Stomach smooth muscle (tissue), 2 donors: ENCODE data around the gene FGFR1OP2.

Experiments used
- H3K27ac ChIP-seq: one replicate; pipeline ENCODE4 v1.7.0; 2013; ENCODE audit warnings: mild to moderate bottlenecking, low read length, inconsistent platforms
- H3K27me3 ChIP-seq, 2 donors: one replicate each; pipeline ENCODE4 v1.7.0; 2013; ENCODE audit warnings: low read length in 2 of 2; ENCODE audit not compliant: insufficient read depth in 2 of 2, control insufficient read depth in 1 of 2
- H3K36me3 ChIP-seq, 2 donors: one replicate each; pipeline ENCODE4 v1.7.0; 2013; ENCODE audit warnings: low read length in 2 of 2; ENCODE audit not compliant: control insufficient read depth in 2 of 2, insufficient read depth in 2 of 2
- H3K4me1 ChIP-seq: one replicate; pipeline ENCODE4 v1.7.0; 2013; ENCODE audit warnings: low read length; ENCODE audit not compliant: control insufficient read depth, insufficient read depth
- H3K4me3 ChIP-seq, 2 donors: one replicate each; pipeline ENCODE4 v1.7.0; 2013; ENCODE audit warnings: low read length in 2 of 2
- H3K9ac ChIP-seq, 2 donors: one replicate each; pipeline ENCODE4 v1.7.0; 2013; ENCODE audit warnings: low read length in 2 of 2, mild to moderate bottlenecking in 1 of 2
- H3K9me3 ChIP-seq, 2 donors: one replicate each; pipeline ENCODE4 v1.7.0; 2013; ENCODE audit warnings: low read length in 2 of 2; ENCODE audit not compliant: control insufficient read depth in 2 of 2
- donor health status: healthy.
- donor health status: Pancreatic carcinoma.

FGFR1OP2 gene

DNA sequence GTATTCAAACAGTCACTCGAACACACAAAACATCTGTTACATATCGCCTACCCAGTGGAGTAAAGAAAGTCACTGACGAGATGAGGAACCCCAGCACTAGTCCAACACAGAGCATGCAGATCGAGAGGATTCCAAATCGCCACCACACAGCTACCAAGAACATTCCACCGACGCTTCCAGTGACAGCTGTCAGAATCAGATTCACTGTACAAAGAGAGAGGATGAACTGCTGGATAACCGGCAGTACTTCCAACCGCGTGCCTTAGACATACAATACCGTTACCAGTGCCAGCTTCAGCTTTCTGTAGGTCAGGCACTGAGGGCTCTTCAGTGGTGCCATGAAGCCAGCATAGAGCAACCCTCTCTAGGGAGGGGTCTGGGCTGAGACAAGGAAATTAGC lies 41.5 kb downstream of the FGFR1OP2 start:
- Histone ChIP-seq H3K27me3 (no peaks in the 10 kb centered on the region), H3K9ac (no peak overlapping the region), H3K27ac (no peak overlapping the region), H3K4me3 (no peak overlapping the region), H3K9me3 (no peaks in the 10 kb centered on the region), H3K4me1 (no peaks in the 10 kb centered on the region), H3K36me3 (peaks cover 18 to 21% of the 10 kb centered on the region in 2 donors)

DNA sequence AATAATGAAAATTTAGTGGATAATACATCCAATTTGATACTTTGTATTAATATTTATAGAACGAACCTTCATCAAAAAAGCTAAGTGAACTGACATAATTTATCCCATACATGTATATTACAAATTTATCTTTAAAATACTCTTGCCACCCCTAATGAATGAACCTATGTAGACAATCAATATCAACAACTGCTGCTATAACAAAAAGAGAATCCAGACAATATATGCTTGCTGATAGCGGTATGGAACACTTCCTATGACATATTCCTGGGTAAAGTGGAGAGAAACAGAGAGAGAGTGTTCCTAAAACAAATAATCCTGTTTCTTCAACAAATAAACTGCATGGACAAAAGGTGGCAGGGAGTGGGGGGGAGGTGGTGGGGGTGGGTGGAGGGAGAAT lies 44.6 kb downstream of the FGFR1OP2 start:
- H3K4me1 ChIP-seq: no peaks in the 10 kb centered on the region
- no peak overlapping the region for H3K4me3 ChIP-seq
- no peaks in the 10 kb centered on the region for H3K27me3 ChIP-seq
- H3K9ac ChIP-seq: no peak overlapping the region
- H3K36me3 ChIP-seq: peaks cover 10 to 17% of the 10 kb centered on the region in 2 donors
- H3K27ac ChIP-seq: no peak overlapping the region
- no peaks in the 10 kb centered on the region for H3K9me3 ChIP-seq

DNA sequence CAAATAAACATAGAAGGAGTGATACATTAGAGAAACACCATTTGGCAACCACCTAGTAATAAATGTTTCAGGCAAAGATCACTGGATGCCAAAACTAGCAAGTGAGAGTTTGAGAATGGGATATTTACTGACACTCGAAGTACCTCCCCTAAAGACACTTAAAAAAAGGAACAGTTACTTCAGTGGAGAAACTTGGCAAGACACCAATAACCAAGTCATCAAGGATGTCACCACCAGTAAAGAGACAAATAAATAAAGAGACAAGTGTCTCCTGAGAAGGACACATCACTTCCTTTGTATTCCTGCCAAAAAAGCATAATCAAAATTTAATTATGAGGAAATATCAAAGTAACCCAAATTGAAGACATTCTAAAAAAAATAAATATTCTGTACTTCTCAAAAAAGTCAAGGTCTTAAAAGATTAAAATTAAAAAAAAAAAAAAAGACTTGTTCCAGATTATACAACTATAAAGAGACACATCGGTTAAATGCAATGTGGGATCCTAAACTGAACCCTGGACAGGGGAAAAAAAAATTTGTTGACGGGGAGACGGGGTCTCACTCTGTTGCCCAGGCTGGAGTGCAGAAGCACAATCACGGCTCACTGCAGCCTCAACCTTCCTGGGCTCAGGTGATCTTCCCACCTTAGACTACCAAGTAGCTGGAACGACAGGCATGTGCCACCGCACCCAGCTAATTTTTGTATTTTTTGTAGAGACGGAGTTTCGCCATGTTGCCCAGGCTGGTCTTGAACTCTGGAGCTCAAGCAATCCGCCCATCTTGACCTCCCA lies 49.6 kb downstream of the FGFR1OP2 start:
- Histone ChIP-seq H3K36me3 (peaks cover 7 to 15% of the 10 kb centered on the region in 2 donors), H3K4me3 (no peak overlapping the region), H3K27me3 (no peaks in the 10 kb centered on the region), H3K9ac (no peak overlapping the region), H3K27ac (no peak overlapping the region), H3K9me3 (no peaks in the 10 kb centered on the region), H3K4me1 (no peaks in the 10 kb centered on the region)

DNA sequence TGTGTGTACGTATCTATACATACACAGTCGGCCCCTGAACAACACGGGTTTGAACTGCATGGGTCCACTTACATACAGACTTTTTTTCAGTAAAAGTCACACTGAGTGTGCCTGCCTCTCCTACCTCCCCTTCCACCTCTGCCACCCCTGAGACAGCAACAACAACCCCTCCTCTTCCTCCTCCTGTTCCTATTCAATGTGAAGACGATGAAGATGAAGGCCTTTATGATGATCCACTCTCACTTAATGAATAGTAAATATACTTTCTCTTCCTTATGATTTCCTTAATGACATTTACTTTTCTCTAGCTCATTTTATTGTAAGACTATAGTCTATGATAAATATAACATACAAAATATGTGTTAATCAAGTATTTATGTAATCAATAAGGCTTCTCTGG lies 50.4 kb downstream of the FGFR1OP2 start:
- no peaks in the 10 kb centered on the region for H3K27me3 ChIP-seq
- H3K36me3 ChIP-seq: peaks cover 7 to 17% of the 10 kb centered on the region in 2 donors
- H3K4me3 ChIP-seq: no peak overlapping the region
- H3K4me1 ChIP-seq: no peaks in the 10 kb centered on the region
- H3K27ac ChIP-seq: no peak overlapping the region
- H3K9ac ChIP-seq: no peak overlapping the region
- no peaks in the 10 kb centered on the region for H3K9me3 ChIP-seq

DNA sequence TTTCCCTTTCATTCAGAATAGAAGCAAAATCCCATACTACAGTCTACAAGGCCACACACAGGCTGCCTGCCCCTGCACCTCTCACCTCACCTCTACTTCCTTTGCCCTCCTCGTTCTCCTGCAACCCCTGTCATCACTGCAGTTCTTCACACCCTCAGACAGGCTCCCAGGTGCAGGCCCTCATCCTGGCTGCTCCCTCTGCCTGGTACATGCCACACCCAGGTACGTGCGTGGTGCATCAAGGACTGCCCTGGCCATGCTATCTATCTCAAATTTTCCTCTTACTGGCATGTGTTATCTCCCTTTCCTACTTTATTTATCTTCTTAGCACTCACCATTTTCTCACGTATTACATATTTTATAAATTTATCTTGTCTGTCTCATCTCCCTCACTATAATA lies 51.6 kb downstream of the FGFR1OP2 start:
- peaks cover 6 to 24% of the 10 kb centered on the region in 2 donors for H3K36me3 ChIP-seq
- H3K4me1 ChIP-seq: no peaks in the 10 kb centered on the region
- H3K9ac ChIP-seq: no peak overlapping the region
- H3K27me3 ChIP-seq: no peaks in the 10 kb centered on the region
- no peak overlapping the region for H3K4me3 ChIP-seq
- no peak overlapping the region for H3K27ac ChIP-seq
- H3K9me3 ChIP-seq: no peaks in the 10 kb centered on the region

DNA sequence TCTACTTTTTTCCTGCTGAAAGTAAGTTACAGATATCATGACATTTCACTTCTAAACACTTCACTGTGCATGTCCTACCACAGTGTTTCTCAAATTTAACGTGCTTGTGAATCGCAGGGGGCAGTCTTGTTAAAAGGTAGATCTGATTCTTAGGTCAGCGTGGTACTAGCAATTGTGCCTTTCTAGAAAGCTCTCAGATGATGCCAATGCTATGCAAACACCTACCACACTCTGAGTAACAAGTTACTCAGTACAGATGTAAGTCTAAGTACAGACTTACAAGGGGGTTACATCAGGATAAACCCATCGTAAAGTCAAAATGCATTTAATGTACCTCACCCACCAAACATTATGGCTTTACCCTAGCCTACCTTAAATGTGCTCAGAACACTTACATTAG lies 53.6 kb downstream of the FGFR1OP2 start:
- no peak overlapping the region for H3K9ac ChIP-seq
- H3K36me3 ChIP-seq: peaks cover 13 to 35% of the 10 kb centered on the region in 2 donors
- no peak overlapping the region for H3K4me3 ChIP-seq
- no peak overlapping the region for H3K27ac ChIP-seq
- H3K27me3 ChIP-seq: no peaks in the 10 kb centered on the region
- H3K4me1 ChIP-seq: no peaks in the 10 kb centered on the region
- no peaks in the 10 kb centered on the region for H3K9me3 ChIP-seq

DNA sequence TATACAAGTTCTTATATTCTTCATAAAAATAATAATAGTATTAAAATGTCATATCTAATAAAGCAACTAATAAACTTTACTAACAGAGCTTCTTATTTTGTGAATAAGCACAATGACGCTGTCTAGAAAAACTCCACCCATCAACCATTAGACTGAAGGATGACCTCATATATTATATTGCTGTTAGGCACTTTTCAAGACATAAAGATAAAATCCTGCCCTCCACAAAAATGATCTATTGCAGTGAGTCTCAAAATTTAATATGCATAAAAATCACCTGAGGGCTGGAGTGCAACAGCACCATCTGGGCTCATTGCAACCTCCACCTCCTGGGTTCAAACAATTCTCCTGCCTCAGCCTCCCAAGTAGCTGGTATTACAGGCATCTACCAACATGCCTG lies 55.8 kb downstream of the FGFR1OP2 start:
- no peak overlapping the region for H3K9ac ChIP-seq
- H3K36me3 ChIP-seq: peaks cover 17 to 40% of the 10 kb centered on the region in 2 donors
- no peaks in the 10 kb centered on the region for H3K9me3 ChIP-seq

DNA sequence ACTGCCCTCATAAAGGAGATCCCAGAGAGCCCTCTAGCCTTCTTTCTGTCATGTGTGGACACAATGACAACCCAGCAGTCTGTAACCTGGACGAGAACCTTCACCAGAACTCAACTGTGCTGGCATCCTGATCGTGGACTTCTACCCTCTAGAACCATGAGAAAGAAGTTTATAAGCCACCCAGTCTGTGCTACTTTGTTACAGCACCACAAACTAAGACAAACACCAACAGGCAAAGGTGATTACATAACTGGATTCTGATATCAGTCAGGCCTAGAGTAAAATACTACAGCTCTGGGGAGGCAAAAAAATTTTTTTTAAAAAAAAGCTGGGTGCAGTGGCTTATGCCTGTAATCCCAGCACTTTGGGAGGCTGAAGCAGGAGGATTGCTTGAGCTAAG lies 57.4 kb downstream of the FGFR1OP2 start:
- Histone ChIP-seq H3K9me3 (no peaks in the 10 kb centered on the region), H3K4me1 (no peaks in the 10 kb centered on the region), H3K27ac (no peak overlapping the region), H3K27me3 (no peaks in the 10 kb centered on the region), H3K4me3 (no peak overlapping the region), H3K36me3 (peaks cover 19 to 35% of the 10 kb centered on the region in 2 donors), H3K9ac (no peak overlapping the region)

More for the DNA sequence above, 55.8 kb downstream of the FGFR1OP2 start:
- H3K27me3 ChIP-seq: no peaks in the 10 kb centered on the region
- no peak overlapping the region for H3K27ac ChIP-seq
- no peaks in the 10 kb centered on the region for H3K4me1 ChIP-seq
- H3K4me3 ChIP-seq: no peak overlapping the region

DNA sequence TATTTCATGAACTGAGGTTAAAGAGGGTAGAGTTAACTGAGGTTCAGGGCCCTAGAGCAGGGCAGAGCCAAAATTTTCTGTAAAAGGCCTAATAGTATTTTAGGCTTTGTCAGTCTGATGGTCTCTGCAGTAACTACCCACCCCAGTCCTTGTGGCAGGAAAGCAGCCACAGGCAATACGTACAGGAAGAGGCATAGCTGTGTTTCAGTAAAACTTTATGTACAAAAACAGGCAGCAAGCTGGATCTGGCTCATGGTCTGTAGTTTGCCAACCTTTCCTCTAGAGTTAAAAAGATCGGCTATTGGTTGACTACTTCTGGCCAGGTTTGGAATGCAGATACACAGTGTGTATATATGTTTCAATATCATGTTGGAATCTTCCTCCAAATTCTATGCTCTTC lies 58.7 kb downstream of the FGFR1OP2 start:
- H3K36me3 ChIP-seq: peaks cover 19 to 35% of the 10 kb centered on the region in 2 donors
- no peaks in the 10 kb centered on the region for H3K9me3 ChIP-seq
- H3K9ac ChIP-seq: no peak overlapping the region
- H3K4me3 ChIP-seq: no peak overlapping the region
- no peaks in the 10 kb centered on the region for H3K27me3 ChIP-seq
- H3K27ac ChIP-seq: no peak overlapping the region
- H3K4me1 ChIP-seq: no peaks in the 10 kb centered on the region

DNA sequence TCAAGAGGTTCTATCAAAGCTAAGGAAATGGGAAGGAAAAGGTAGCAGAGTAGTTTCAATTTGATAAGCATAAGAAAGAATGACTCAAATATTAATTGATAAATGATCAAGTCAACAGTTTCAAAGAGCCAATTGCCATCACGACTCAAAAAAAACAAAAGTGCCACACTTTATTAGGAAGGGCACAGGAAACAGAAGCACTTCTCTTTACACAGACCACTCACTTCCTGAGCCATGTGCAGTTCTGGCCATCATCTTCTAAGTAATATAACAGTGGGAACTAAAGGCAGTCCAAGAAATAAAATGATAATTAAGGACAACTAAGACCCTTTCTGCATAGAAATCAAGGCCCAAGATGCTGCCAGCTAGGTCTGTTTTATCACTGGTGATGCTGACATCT lies 62.7 kb downstream of the FGFR1OP2 start:
- Histone ChIP-seq H3K4me1 (no peaks in the 10 kb centered on the region), H3K9me3 (no peaks in the 10 kb centered on the region), H3K27ac (no peak overlapping the region), H3K27me3 (no peaks in the 10 kb centered on the region), H3K36me3 (peaks cover 9 to 17% of the 10 kb centered on the region in 2 donors), H3K9ac (no peak overlapping the region), H3K4me3 (no peak overlapping the region)

DNA sequence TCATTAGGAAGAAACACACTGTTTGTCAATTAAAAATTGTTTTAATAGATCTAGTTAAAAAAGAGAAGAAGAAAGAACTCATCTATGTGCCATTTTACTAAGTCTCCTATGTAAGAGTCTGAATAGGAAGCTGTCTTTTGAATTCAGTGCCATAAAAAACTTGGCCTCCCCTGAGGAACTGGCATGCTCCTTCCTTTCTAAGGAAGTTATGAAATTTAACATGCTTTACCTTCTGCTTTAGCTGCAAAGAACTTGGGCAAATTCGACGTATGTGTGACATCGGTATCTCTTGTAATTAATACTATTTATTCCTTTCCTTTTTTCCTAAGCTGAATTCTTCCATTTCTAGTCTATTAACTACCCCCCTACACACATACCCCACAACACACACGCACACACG lies 63.4 kb downstream of the FGFR1OP2 start:
- Histone ChIP-seq H3K27me3 (no peaks in the 10 kb centered on the region), H3K9ac (no peak overlapping the region), H3K4me3 (no peak overlapping the region), H3K36me3 (peaks cover 9 to 14% of the 10 kb centered on the region in 2 donors), H3K4me1 (no peaks in the 10 kb centered on the region), H3K9me3 (no peaks in the 10 kb centered on the region), H3K27ac (no peak overlapping the region)
